PFSK-1 (cell line): ENCODE measurements around the gene IGSF9B.

Source experiments
- POLR2AphosphoS5 ChIP-seq: IDR thresholded peaks from 2 replicates; pipeline ENCODE4 v1.6.1; 2012; ENCODE audit warnings: low read depth, mild to moderate bottlenecking, control low read depth, low read length, moderate library complexity
- TAF1 ChIP-seq: IDR thresholded peaks from 2 replicates; pipeline ENCODE4 v1.6.1; 2012; ENCODE audit warnings: low read length, control low read depth, borderline replicate concordance; ENCODE audit not compliant: insufficient read depth
- TF ChIP-seq, protein P1 (sequence below), 2 experiments: IDR thresholded peaks; 2 replicates each; pipeline versions ENCODE4 v1.6.1 to v1.8.0; 2011 to 2012; ENCODE audit warnings: low read depth in 2 of 2, low read length in 2 of 2, control low read depth in 1 of 2, inconsistent platforms in 1 of 2, mild to moderate bottlenecking in 1 of 2, moderate library complexity in 1 of 2; ENCODE audit not compliant: insufficient read depth in 1 of 2

DNA sequence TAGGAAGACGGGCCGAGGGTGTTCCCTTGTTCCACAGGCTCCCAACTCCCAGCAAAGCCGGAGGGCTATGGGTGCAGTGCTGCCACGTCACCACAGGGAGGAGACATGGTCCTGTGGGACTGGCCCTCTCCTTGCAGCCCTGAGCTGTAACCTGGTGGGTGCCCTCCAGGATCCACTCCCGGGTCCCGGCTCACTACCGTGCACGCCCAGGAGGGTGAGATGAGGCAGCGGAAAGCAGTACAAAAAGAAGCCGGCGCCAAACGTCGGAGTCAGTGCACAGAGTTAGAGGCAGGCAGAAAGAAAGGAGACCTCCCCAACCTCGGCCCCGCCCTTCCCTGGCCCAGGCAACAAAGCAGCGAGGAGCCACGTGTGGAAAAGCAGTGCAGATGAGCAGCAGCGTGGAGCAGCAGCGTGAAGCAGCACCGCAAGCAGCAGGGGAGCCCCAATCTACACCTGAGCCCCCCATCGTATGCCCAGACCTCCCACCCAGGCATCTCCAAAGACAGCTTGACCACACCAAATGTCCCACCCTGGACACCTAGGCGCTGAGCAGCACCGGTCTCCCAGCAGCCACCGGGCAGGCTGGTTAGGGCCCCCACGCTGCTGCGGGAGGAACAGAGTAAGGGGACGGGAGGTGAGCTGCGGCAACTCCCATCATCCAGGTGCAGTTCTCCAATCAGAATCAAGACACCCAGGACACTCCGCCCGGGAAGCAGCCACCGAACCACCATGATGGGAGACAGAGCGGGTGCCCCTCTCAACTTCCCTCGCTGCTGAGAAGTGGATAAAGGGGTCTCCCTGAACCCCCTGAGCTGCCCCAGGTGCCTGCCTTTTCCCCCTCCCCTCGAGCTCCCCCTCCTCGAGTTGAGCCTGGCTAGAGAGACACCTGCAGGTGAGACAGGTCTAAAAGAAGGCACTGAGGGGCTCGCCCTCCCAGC, 28.8 kb downstream of the IGSF9B start:
- TF ChIP-seq, protein P1, sequence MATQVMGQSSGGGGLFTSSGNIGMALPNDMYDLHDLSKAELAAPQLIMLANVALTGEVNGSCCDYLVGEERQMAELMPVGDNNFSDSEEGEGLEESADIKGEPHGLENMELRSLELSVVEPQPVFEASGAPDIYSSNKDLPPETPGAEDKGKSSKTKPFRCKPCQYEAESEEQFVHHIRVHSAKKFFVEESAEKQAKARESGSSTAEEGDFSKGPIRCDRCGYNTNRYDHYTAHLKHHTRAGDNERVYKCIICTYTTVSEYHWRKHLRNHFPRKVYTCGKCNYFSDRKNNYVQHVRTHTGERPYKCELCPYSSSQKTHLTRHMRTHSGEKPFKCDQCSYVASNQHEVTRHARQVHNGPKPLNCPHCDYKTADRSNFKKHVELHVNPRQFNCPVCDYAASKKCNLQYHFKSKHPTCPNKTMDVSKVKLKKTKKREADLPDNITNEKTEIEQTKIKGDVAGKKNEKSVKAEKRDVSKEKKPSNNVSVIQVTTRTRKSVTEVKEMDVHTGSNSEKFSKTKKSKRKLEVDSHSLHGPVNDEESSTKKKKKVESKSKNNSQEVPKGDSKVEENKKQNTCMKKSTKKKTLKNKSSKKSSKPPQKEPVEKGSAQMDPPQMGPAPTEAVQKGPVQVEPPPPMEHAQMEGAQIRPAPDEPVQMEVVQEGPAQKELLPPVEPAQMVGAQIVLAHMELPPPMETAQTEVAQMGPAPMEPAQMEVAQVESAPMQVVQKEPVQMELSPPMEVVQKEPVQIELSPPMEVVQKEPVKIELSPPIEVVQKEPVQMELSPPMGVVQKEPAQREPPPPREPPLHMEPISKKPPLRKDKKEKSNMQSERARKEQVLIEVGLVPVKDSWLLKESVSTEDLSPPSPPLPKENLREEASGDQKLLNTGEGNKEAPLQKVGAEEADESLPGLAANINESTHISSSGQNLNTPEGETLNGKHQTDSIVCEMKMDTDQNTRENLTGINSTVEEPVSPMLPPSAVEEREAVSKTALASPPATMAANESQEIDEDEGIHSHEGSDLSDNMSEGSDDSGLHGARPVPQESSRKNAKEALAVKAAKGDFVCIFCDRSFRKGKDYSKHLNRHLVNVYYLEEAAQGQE (IDR thresholded peaks at IDR 0.05; ENCODE audit: insufficient read depth in 1 of 2, low read depth in 2 of 2, low read length in 2 of 2), result no peak
- no peak for TF ChIP-seq TAF1
- no peak for TF ChIP-seq POLR2AphosphoS5
